MCF 10A (cell line): ENCODE data around the gene GRM5. TPM values are rescaled to one million over a fixed set of nuclear protein-coding genes. Genes with fewer than 3 reads are reported as not detected.
"Not testable (repeated sequence)": the region's sequence is repeated elsewhere in the genome, so short reads cannot be mapped to it uniquely, and the experiment has no call there.

ENCODE experiments used
- BruUV-seq: library from RNA; stranded (reverse); fragments of 400-500 nt; replicated peaks from 2 replicates; lab custom pipeline; 2021; lab: Mats Ljungman, UMichigan
- CTCF ChIA-PET: fragments of 300-600 bp; sonication (Branson Sonifier 250); formaldehyde crosslinking; extraction: SDS; loops from one replicate; lab custom pipeline; 2021; ENCODE audit warnings: antibody characterized with exemption, inconsistent platforms; lab: Yijun Ruan, JAX
- POLR2A ChIA-PET: fragments of 300-600, 350-650 bp; sonication (Branson Sonifier 250); formaldehyde crosslinking; extraction: SDS; loops from one replicate; lab custom pipeline; 2020; ENCODE audit warnings: antibody characterized with exemption, inconsistent platforms; lab: Yijun Ruan, JAX
- DNase-seq: peaks from one replicate; pipeline ENCODE4 v3.0.0-alpha.2; 2018; ENCODE audit not compliant: unreplicated experiment
- H3K27ac Mint-ChIP-seq: one replicate; pipeline ENCODE4 v1.8.0; 2022; ENCODE audit warnings: mild to moderate bottlenecking, low read depth, mixed read lengths; ENCODE audit not compliant: unreplicated experiment
- H3K27me3 Mint-ChIP-seq: one replicate; pipeline ENCODE4 v1.8.0; 2022; ENCODE audit warnings: mixed read lengths; ENCODE audit not compliant: insufficient read depth, unreplicated experiment
- H3K36me3 Mint-ChIP-seq: one replicate; pipeline ENCODE4 v1.8.0; 2022; ENCODE audit warnings: mild to moderate bottlenecking, moderate library complexity, mixed read lengths; ENCODE audit not compliant: insufficient read depth, unreplicated experiment
- H3K4me1 Mint-ChIP-seq: one replicate; pipeline ENCODE4 v1.8.0; 2022; ENCODE audit warnings: mixed read lengths; ENCODE audit not compliant: insufficient read depth, unreplicated experiment
- H3K4me3 Mint-ChIP-seq: one replicate; pipeline ENCODE4 v1.8.0; 2022; ENCODE audit warnings: mild to moderate bottlenecking, moderate library complexity, mixed read lengths; ENCODE audit not compliant: unreplicated experiment
- H3K9me3 Mint-ChIP-seq: one replicate; pipeline ENCODE4 v1.8.0; 2022; ENCODE audit warnings: mixed read lengths; ENCODE audit not compliant: unreplicated experiment
- CTCF ChIP-seq: fragments of 200-600 bp; IDR thresholded peaks from one replicate; pipeline ENCODE4 v1.8.0; 2022; ENCODE audit warnings: antibody characterized with exemption, mild to moderate bottlenecking; ENCODE audit not compliant: unreplicated experiment
- intact Hi-C: fragments of 100-400 bp; cut with micrococcal nuclease; formaldehyde crosslinking; loops from 2 replicates; pipeline ENCODE4 v1.14.1; 2022
- total RNA-seq: library from RNA; stranded (reverse); gene quantifications from 2 replicates; pipeline ENCODE4 v1.2.3, GENCODE V29; 2022

The GRM5 gene
- total RNA-seq, 1 experiment from 2014 or later = not detected

- POLR2A ChIA-PET = no interaction called here
These were observed 591.1 kb downstream of the GRM5 start for GRCh38 chr11:88474655-88475054.

DNA sequence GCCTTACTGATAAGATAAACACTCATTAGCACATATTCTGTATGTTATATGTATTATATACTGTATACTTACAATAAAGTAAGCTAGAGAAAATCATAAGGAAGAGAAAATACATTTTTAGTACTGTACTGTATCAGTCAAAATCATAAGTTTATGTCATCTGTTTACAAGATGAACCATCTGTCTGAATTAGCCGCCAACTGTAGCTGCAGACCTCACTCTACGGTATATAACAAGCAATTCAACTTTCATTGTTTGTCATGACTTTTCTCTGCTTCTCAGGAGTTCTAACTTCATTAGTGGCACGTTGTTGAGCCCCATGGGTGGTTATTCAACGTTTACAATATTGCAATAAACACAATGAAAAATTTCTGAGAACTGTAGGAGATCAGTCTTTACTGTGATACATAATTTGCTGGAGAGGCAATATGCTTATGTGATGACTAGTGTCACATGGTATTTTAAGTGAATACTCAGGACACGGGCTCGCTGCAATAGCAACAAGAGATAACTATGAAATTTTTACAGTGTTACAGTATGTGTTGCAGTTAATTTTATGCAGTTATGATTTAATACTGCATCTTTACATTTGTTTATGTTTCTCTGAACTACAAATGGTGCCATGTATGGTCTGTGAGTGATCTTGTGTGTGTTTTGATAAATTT is 596.1 kb downstream of the GRM5 start:
- Mint-ChIP-seq H3K4me1 (no peaks in the 10 kb centered on the region), H3K36me3 (no peaks in the 10 kb centered on the region), H3K9me3 (no peaks in the 10 kb centered on the region), H3K27ac (no peak overlapping the region), H3K4me3 (no peak overlapping the region), H3K27me3 (no peaks in the 10 kb centered on the region)
- no TSS peak for BruUV-seq
- ChIA-PET CTCF (interaction anchor here (0.6 to 1.1 kb wide), 2 partner anchors 11 to 20 kb away, joined by 3 to 4 read pairs; no protein-coding TSS in a partner anchor), POLR2A (no interaction called here)
- TF ChIP-seq CTCF = no peak
- DNase-seq = no peak
- intact Hi-C loops = no loop called here

More at GRCh38 chr11:88474655-88475054, 591.1 kb downstream of the GRM5 start:
- CTCF ChIA-PET = no interaction called here
- no peak overlapping the region for H3K27ac Mint-ChIP-seq
- H3K36me3 Mint-ChIP-seq = no peaks in the 10 kb centered on the region
- no peaks in the 10 kb centered on the region for H3K27me3 Mint-ChIP-seq
- H3K4me3 Mint-ChIP-seq = no peak overlapping the region
- H3K4me1 Mint-ChIP-seq = no peaks in the 10 kb centered on the region
- DNase-seq = no peak
- TF ChIP-seq CTCF = no peak
- no TSS peak for BruUV-seq
- H3K9me3 Mint-ChIP-seq = no peaks in the 10 kb centered on the region
- intact Hi-C loops = no loop called here

DNA sequence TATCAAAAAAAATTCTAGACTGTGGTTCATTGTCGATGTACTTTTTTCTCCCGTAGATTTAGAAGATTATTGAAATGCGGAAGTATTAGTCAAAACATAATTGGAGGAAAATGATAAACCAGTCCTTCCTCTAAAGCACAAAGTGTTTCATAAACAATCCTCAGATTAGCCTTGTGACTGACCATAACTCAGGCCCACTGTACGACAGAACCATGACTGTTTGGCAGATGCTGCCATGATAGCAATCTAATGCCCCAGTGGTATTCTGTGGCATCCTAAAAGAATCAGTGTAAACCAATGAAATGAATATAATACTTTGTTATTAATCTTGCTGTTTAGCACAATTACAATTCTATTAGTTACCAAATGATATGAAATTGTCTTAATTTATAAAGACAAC is 601.3 kb downstream of the GRM5 start:
- no peak for DNase-seq
- Mint-ChIP-seq H3K9me3 (peaks cover 7% of the 10 kb centered on the region), H3K27ac (no peak overlapping the region), H3K4me1 (no peaks in the 10 kb centered on the region), H3K4me3 (no peak overlapping the region), H3K36me3 (no peaks in the 10 kb centered on the region), H3K27me3 (no peaks in the 10 kb centered on the region)
- ChIA-PET CTCF (no interaction called here), POLR2A (no interaction called here)
- intact Hi-C loops = no loop called here
- TF ChIP-seq CTCF = no peak
- BruUV-seq = no TSS peak

GRCh38 chr11:88463301-88463700 is 602.5 kb downstream of the GRM5 start:
- H3K27me3 Mint-ChIP-seq, intact Hi-C loops, H3K27ac Mint-ChIP-seq, DNase-seq, H3K36me3 Mint-ChIP-seq, H3K9me3 Mint-ChIP-seq, H3K4me1 Mint-ChIP-seq, H3K4me3 Mint-ChIP-seq, CTCF ChIA-PET, POLR2A ChIA-PET, BruUV-seq: not testable (repeated sequence)

- H3K27me3 Mint-ChIP-seq, H3K27ac Mint-ChIP-seq, H3K4me3 Mint-ChIP-seq, H3K9me3 Mint-ChIP-seq, DNase-seq, intact Hi-C loops, BruUV-seq, H3K36me3 Mint-ChIP-seq, POLR2A ChIA-PET: not testable (repeated sequence)
- H3K4me1 Mint-ChIP-seq = peaks cover 12% of the 10 kb centered on the region
- CTCF ChIA-PET = interaction anchor here (0.6 kb wide), 1 partner anchor 1168 kb away, joined by 4 read pairs; no protein-coding TSS in a partner anchor
These were observed 607.7 kb downstream of the GRM5 start for GRCh38 chr11:88458047-88458446.
